Spleen (tissue), 7 donors: ENCODE data around the gene VWA3A.

Experiments
- POLR2A ChIP-seq, 3 donors: fragments of 450-650 bp; IDR thresholded peaks; one replicate each; pipeline ENCODE4 v1.5.1; 2017; ENCODE audit warnings: antibody characterized with exemption in 3 of 3, mild to moderate bottlenecking in 1 of 3
- POLR2AphosphoS5 ChIP-seq, 3 donors: sonication (generic); formaldehyde crosslinking; IDR thresholded peaks; one replicate each; pipeline ENCODE4 v1.5.1; 2017; ENCODE audit warnings: antibody characterized with exemption in 3 of 3
- TF ChIP-seq, protein P1 (sequence below), 11 experiments: fragments of 200-600 bp in 7 of 11; fragments of 450-650 bp in 4 of 11; sonication (generic) in 4 of 11; IDR thresholded peaks in 8 of 11; conservative IDR thresholded peaks in 3 of 11; 1 replicate in 7 of 11; 2 replicates in 4 of 11; pipeline versions ENCODE4 v1.4.0 to v1.8.0; 2016 to 2021; ENCODE audit warnings: antibody characterized with exemption in 11 of 11, inconsistent platforms in 4 of 11, mild to moderate bottlenecking in 1 of 11
- donor health status: DM: no; HTN: no; CAD: no; lungs with moderate emphysema.
- donor health status: DM: no; HTN: no; CAD: no.
- donor health status: DM: no; HTN: no; CAD: no.

DNA sequence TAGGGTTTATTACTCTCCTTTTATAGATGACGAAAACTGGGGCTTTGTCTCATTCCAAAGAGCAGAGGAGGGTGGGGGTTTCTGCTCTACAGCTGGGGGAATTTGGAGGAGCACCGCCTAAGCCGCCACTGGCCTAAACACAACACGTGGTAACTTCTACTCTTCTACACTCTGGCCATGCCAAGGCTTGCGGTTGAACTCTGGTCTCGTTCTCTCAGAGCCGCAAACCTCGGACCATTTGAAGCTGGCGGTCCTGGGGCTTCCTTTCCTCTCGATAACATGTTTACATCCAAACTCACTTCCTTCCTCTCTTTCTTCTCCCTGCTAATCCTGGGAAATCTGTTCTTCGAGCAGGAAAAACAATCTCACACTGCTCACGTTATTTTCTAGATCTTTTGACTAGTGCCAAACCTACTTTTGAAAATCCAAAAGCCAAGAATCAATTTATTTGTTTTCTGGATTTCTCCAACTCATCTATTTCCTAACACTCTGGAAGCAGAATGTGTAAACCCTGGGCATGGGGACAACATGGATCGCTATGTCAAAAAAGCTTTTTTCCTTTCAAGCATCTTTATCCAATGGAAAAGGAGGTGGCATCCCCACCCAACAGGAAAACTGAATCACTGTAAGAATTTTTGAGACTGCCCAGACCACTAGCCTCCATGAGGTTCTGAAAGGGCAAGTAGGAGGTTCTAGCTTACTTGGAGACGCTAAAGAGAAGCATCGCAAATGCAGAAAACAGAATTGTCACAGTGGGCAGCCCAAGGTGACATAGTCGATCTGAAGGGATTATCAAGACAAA is 100.1 kb downstream of the VWA3A start:
- TF ChIP-seq, protein P1, sequence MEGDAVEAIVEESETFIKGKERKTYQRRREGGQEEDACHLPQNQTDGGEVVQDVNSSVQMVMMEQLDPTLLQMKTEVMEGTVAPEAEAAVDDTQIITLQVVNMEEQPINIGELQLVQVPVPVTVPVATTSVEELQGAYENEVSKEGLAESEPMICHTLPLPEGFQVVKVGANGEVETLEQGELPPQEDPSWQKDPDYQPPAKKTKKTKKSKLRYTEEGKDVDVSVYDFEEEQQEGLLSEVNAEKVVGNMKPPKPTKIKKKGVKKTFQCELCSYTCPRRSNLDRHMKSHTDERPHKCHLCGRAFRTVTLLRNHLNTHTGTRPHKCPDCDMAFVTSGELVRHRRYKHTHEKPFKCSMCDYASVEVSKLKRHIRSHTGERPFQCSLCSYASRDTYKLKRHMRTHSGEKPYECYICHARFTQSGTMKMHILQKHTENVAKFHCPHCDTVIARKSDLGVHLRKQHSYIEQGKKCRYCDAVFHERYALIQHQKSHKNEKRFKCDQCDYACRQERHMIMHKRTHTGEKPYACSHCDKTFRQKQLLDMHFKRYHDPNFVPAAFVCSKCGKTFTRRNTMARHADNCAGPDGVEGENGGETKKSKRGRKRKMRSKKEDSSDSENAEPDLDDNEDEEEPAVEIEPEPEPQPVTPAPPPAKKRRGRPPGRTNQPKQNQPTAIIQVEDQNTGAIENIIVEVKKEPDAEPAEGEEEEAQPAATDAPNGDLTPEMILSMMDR (IDR thresholded peaks at IDR 0.05 in 8 of 11, conservative IDR thresholded peaks at IDR 0.05 in 3 of 11): no peak
- peak in 2 of 3 donors; percentile 62 to 76 for TF ChIP-seq POLR2AphosphoS5 (IDR thresholded peaks at IDR 0.05)
- no peak for TF ChIP-seq POLR2A (IDR thresholded peaks at IDR 0.05)
